Panc1 (cell line): ENCODE data around the gene ALKBH4. TPM values are rescaled to one million over a fixed set of nuclear protein-coding genes. Genes with fewer than 3 reads are reported as not detected.

ENCODE experiments used
- ATAC-seq: fragments of 200-7000 bp; cut with Tn5 transposase; 2 replicates; pipeline ENCODE4 v1.9.1; 2020; ENCODE audit warnings: mild to moderate bottlenecking, moderate library complexity
- BruUV-seq: library from RNA; stranded (reverse); fragments of 400-500 nt; replicated peaks from 2 replicates; lab custom pipeline; 2021; lab: Mats Ljungman, UMichigan
- CTCF ChIA-PET: fragments of 300-600 bp; sonication (Branson Sonifier 250); formaldehyde crosslinking; loops from one replicate; lab custom pipeline; 2022; ENCODE audit warnings: antibody characterized with exemption; lab: Charles Lee
- POLR2A ChIA-PET: fragments of 300-600 bp; sonication (Branson Sonifier 250); formaldehyde crosslinking; loops from one replicate; lab custom pipeline; 2022; ENCODE audit warnings: antibody characterized with exemption; lab: Charles Lee
- DNase-seq: peaks from one replicate; pipeline ENCODE4 v3.0.0-alpha.2; 2010; ENCODE audit warnings: low read depth, low spot score
- H3K27ac ChIP-seq: 2 replicates; pipeline ENCODE4 v1.5.1; 2011; ENCODE audit warnings: mild to moderate bottlenecking, low read length, inconsistent platforms
- H3K27me3 ChIP-seq: fragments of 200-500 bp; sonication (Bioruptor generic); 2 replicates; pipeline ENCODE4 v1.6.0; 2014; ENCODE audit warnings: low read length, inconsistent platforms; ENCODE audit not compliant: control insufficient read depth, insufficient read depth
- H3K36me3 ChIP-seq: fragments of 200-500 bp; sonication (Bioruptor generic); 2 replicates; pipeline ENCODE4 v1.5.1; 2014; ENCODE audit warnings: inconsistent platforms, mild to moderate bottlenecking, low read length, moderate library complexity; ENCODE audit not compliant: control insufficient read depth, insufficient read depth
- H3K4me1 ChIP-seq: 2 replicates; pipeline ENCODE4 v1.5.1; 2011; ENCODE audit warnings: inconsistent platforms, mild to moderate bottlenecking, low read length, moderate library complexity; ENCODE audit not compliant: control insufficient read depth, insufficient read depth
- H3K4me3 ChIP-seq, 2 experiments: 2 replicates each; pipeline ENCODE4 v1.5.1; 2011 to 2012; ENCODE audit warnings: low read depth in 2 of 2, low read length in 2 of 2, mild to moderate bottlenecking in 2 of 2, inconsistent platforms in 1 of 2, moderate library complexity in 1 of 2
- H3K9me3 ChIP-seq: fragments of 200-500 bp; sonication (Bioruptor generic); 2 replicates; pipeline ENCODE4 v1.5.1; 2014; ENCODE audit warnings: low read depth, mild to moderate bottlenecking, inconsistent platforms, low read length, moderate library complexity; ENCODE audit not compliant: control insufficient read depth, insufficient read depth
- POLR2AphosphoS5 ChIP-seq: IDR thresholded peaks from 2 replicates; pipeline ENCODE4 v1.6.1; 2012; ENCODE audit warnings: mild to moderate bottlenecking, low read depth, low read length, moderate library complexity
- SIN3A ChIP-seq: IDR thresholded peaks from 2 replicates; pipeline ENCODE4 v1.6.1; 2012; ENCODE audit warnings: low read depth, mild to moderate bottlenecking, low read length, moderate library complexity, borderline replicate concordance; ENCODE audit not compliant: insufficient read depth
- TCF7L2 ChIP-seq: IDR thresholded peaks from 2 replicates; pipeline ENCODE4 v1.6.1; 2011; ENCODE audit warnings: mild to moderate bottlenecking, low read depth, low read length, inconsistent platforms
- in situ Hi-C: cut with HindIII; loops from 2 replicates; pipeline ENCODE4 v1.10.0; 2016; ENCODE audit warnings: low sequenced_read_pairs, low pct_unique_long_range_greater_than_20kb
- intact Hi-C: fragments of 100-400 bp; cut with micrococcal nuclease; formaldehyde crosslinking; loops from one replicate; pipeline ENCODE4 v1.10.0; 2022; ENCODE audit not compliant: unreplicated experiment
- total RNA-seq: library from RNA; stranded (reverse); gene quantifications from one replicate; pipeline ENCODE4 v1.2.1, GENCODE V29; 2021; ENCODE audit not compliant: unreplicated experiment
- TF ChIP-seq, protein P1 (sequence below), 2 experiments: IDR thresholded peaks; 2 replicates each; pipeline ENCODE4 v1.6.1; 2011 to 2012; ENCODE audit warnings: low read depth in 2 of 2, control low read depth in 1 of 2, low read length in 1 of 2, mild to moderate bottlenecking in 1 of 2, moderate library complexity in 1 of 2; ENCODE audit not compliant: insufficient read depth in 1 of 2
- TF ChIP-seq, protein P2 (sequence below): fragments of 450-650 bp; IDR thresholded peaks from 2 replicates; pipeline ENCODE4 v1.5.1; 2017; ENCODE audit warnings: mild to moderate bottlenecking

The ALKBH4 gene
- total RNA-seq, 1 experiment from 2014 or later = 19.0 TPM

DNA sequence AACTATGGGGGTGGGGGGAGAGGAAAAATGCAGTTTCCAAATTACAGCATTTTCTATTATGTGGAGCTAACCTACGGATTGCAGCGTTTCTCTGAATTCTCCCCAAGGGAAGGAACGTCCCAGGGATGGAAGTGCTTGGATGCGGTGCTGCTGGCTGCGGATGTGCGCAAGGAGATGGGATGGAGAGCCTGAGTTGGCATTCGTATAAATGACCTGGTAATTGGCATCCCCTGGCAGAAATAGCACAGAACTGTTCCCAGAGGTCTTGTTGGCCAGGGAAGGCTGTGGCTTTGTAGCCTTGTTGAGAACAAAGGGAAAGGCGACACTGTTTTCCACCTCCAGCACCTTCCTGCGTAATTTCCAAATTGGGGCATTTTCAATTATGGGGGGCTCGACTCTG, 28.5 kb downstream of the ALKBH4 start:
- ChIA-PET POLR2A (no interaction called here), CTCF (no interaction called here)
- Histone ChIP-seq H3K4me1 (peaks cover 36% of the 10 kb centered on the region), H3K36me3 (no peaks in the 10 kb centered on the region), H3K27me3 (no peaks in the 10 kb centered on the region), H3K9me3 (no peaks in the 10 kb centered on the region), H3K27ac (no peak overlapping the region), H3K4me3 (no peak overlapping the region)
- in situ Hi-C loops = no loop called here
- DNase-seq = no peak
- TF ChIP-seq, protein P1, sequence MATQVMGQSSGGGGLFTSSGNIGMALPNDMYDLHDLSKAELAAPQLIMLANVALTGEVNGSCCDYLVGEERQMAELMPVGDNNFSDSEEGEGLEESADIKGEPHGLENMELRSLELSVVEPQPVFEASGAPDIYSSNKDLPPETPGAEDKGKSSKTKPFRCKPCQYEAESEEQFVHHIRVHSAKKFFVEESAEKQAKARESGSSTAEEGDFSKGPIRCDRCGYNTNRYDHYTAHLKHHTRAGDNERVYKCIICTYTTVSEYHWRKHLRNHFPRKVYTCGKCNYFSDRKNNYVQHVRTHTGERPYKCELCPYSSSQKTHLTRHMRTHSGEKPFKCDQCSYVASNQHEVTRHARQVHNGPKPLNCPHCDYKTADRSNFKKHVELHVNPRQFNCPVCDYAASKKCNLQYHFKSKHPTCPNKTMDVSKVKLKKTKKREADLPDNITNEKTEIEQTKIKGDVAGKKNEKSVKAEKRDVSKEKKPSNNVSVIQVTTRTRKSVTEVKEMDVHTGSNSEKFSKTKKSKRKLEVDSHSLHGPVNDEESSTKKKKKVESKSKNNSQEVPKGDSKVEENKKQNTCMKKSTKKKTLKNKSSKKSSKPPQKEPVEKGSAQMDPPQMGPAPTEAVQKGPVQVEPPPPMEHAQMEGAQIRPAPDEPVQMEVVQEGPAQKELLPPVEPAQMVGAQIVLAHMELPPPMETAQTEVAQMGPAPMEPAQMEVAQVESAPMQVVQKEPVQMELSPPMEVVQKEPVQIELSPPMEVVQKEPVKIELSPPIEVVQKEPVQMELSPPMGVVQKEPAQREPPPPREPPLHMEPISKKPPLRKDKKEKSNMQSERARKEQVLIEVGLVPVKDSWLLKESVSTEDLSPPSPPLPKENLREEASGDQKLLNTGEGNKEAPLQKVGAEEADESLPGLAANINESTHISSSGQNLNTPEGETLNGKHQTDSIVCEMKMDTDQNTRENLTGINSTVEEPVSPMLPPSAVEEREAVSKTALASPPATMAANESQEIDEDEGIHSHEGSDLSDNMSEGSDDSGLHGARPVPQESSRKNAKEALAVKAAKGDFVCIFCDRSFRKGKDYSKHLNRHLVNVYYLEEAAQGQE (IDR thresholded peaks at IDR 0.05; ENCODE audit: insufficient read depth in 1 of 2, low read depth in 2 of 2, low read length in 1 of 2) = no peak
- TF ChIP-seq TCF7L2 = no peak
- no peak for TF ChIP-seq POLR2AphosphoS5
- no peak for TF ChIP-seq SIN3A
- TF ChIP-seq, protein P2, sequence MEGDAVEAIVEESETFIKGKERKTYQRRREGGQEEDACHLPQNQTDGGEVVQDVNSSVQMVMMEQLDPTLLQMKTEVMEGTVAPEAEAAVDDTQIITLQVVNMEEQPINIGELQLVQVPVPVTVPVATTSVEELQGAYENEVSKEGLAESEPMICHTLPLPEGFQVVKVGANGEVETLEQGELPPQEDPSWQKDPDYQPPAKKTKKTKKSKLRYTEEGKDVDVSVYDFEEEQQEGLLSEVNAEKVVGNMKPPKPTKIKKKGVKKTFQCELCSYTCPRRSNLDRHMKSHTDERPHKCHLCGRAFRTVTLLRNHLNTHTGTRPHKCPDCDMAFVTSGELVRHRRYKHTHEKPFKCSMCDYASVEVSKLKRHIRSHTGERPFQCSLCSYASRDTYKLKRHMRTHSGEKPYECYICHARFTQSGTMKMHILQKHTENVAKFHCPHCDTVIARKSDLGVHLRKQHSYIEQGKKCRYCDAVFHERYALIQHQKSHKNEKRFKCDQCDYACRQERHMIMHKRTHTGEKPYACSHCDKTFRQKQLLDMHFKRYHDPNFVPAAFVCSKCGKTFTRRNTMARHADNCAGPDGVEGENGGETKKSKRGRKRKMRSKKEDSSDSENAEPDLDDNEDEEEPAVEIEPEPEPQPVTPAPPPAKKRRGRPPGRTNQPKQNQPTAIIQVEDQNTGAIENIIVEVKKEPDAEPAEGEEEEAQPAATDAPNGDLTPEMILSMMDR = no peak
- intact Hi-C loops = no loop called here
- BruUV-seq = TSS peak; percentile 64
- no peak for ATAC-seq

DNA sequence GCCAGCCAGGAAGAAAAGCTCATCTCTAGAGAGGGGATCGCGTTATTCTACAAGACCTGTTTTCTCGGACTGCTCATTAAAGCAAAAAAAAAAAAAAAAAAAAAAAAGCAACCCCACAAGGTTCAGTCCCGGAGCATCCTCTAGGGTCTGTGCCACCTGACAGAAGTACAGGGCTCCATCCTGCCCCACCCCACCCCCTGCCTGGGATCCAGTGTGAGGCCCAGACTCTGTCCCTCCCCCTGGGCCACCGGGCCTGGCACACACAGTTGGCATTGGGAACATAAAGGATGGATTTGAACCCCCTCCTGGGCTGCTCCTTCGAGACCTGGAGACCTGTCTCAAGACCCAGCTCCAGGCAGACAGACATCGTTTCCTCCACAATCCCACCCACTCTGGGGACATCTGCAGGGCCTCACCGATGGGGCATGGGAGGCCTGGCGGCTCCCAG, 30.6 kb downstream of the ALKBH4 start:
- peak overlapping the region; percentile 69 to 81 for H3K4me3 ChIP-seq
- in situ Hi-C loops = no loop called here
- CTCF ChIA-PET = no interaction called here
- TSS peak; percentile 68 for BruUV-seq
- DNase-seq (no peak), ATAC-seq (no peak; the same call in 1 of the 2 replicates)
- peak overlapping the region; percentile 10 for H3K27ac ChIP-seq
- H3K9me3 ChIP-seq = no peaks in the 10 kb centered on the region
- no peaks in the 10 kb centered on the region for H3K36me3 ChIP-seq
- intact Hi-C loops = no loop called here
- POLR2A ChIA-PET = no interaction called here
- TF ChIP-seq, protein P2 = no peak
- TF ChIP-seq POLR2AphosphoS5 = no peak
- TF ChIP-seq TCF7L2 = no peak
- no peak for TF ChIP-seq SIN3A
- TF ChIP-seq, protein P1 (IDR thresholded peaks at IDR 0.05; ENCODE audit: insufficient read depth in 1 of 2, low read depth in 2 of 2, low read length in 1 of 2) = no peak
- H3K27me3 ChIP-seq = no peaks in the 10 kb centered on the region
- peaks cover 31% of the 10 kb centered on the region for H3K4me1 ChIP-seq
